AG04449 (cell line): Measurements from ENCODE around the gene ERGIC1.
"Not testable (repeated sequence)": the region's sequence is repeated elsewhere in the genome, so short reads cannot be mapped to it uniquely, and the experiment has no call there.

Source experiments
- CTCF ChIA-PET: fragments of 350-600 bp; formaldehyde crosslinking; extraction: SDS; loops from one replicate; lab custom pipeline; 2021; ENCODE audit warnings: antibody characterized with exemption; lab: Yijun Ruan, JAX
- POLR2A ChIA-PET: fragments of 400-600, 350-600 bp; formaldehyde crosslinking; extraction: SDS; loops from one replicate; lab custom pipeline; 2020; ENCODE audit warnings: antibody characterized with exemption, inconsistent platforms; lab: Yijun Ruan, JAX
- DNase-seq: peaks from one replicate; pipeline ENCODE4 v3.0.0-alpha.2; 2010; ENCODE audit warnings: low read depth, low spot score
- H3K4me3 ChIP-seq: 2 replicates; pipeline ENCODE4 v1.5.1; 2011; ENCODE audit warnings: low read depth, mild to moderate bottlenecking, control low read depth, low read length
- TF ChIP-seq, protein P1 (sequence below): IDR thresholded peaks from one replicate; pipeline ENCODE4 v1.5.1; 2011; ENCODE audit warnings: mild to moderate bottlenecking, moderate library complexity, low read length, control low read depth, inconsistent platforms; ENCODE audit not compliant: insufficient read depth; ENCODE audit errors: missing control alignments

ERGIC1 gene

GRCh38 chr5:172850454-172850797, 16.4 kb downstream of the ERGIC1 start:
- POLR2A ChIA-PET, result no interaction called here

DNA sequence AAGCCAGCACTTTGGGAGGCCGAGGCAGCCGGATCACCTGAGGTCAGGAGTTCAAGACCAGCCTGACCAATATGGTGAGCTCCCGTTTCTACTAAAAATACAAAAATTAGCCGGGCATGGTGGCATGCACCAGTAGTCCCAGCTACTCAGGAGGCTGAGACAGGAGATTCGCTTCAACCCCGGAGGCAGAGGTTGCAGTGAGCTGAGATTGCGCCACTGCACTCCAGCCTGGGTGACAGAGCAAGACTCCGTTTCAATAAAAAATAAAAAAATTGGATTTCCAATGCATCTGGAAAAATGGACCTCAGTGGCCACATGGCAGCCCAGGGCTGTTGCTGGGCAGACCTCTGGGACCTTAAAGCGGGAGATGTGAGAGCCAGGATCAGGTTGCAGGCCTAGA, 17.2 kb downstream of the ERGIC1 start:
- ChIA-PET CTCF (interaction anchor here (1.1 to 2.7 kb wide), 2 partner anchors 9 to 134 kb away, joined by 3 to 8 read pairs; no protein-coding TSS in a partner anchor), POLR2A (interaction anchor here (1.5 kb wide), 1 partner anchor 80 kb away, joined by 5 read pairs; the partner anchor contains the start of gene DUSP1)
- not testable (repeated sequence) for DNase-seq, H3K4me3 ChIP-seq

More at GRCh38 chr5:172850454-172850797, 16.4 kb downstream of the ERGIC1 start:
- TF ChIP-seq, protein P1, sequence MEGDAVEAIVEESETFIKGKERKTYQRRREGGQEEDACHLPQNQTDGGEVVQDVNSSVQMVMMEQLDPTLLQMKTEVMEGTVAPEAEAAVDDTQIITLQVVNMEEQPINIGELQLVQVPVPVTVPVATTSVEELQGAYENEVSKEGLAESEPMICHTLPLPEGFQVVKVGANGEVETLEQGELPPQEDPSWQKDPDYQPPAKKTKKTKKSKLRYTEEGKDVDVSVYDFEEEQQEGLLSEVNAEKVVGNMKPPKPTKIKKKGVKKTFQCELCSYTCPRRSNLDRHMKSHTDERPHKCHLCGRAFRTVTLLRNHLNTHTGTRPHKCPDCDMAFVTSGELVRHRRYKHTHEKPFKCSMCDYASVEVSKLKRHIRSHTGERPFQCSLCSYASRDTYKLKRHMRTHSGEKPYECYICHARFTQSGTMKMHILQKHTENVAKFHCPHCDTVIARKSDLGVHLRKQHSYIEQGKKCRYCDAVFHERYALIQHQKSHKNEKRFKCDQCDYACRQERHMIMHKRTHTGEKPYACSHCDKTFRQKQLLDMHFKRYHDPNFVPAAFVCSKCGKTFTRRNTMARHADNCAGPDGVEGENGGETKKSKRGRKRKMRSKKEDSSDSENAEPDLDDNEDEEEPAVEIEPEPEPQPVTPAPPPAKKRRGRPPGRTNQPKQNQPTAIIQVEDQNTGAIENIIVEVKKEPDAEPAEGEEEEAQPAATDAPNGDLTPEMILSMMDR, result no peak
- no peak for DNase-seq
- no peak overlapping the region for H3K4me3 ChIP-seq
- CTCF ChIA-PET, result interaction anchor here (1.1 to 2.7 kb wide), 3 partner anchors 10 to 135 kb away, joined by 3 to 8 read pairs (median 6); no protein-coding TSS in a partner anchor

DNA sequence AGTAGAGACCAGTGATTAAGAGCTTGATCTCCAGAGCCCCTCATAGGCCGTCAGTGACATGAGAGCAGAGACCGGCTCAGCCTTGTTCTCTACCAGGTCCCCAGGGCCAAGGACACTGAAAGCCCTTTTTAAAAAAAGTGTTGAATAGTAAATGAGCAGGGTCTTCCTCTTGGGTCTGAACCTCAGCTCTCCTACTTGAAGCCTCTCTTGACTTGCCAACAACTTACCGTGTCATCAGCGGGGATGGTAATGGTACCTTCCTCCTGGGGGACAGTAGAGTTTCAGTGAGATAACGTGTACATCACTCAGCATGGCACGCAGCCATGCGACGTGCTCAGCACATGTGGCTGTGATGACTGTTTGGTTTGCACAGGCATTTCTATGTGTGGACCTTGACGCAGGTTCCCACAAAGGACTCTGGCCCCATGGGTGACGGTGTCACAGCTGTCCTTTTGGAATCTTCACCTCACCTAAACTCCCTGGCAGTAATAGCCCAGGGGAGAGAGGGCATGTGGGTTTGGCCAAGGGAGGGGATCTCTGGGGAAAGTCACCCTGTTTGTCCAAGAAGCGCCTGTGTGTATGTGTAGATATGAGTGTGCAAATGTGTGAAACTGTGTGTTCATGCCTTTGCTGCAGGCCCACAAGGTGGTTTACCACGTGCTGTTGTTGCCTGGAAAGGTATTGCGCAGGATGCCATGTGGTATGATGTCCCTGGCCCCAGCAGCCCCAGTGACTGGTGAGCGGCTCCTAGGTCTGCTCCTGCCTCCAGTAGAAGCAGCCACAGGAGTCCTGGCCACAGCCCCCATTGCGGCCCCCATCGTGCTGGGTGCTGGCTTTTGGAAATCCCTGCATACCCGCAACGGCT, 18.7 kb downstream of the ERGIC1 start:
- TF ChIP-seq, protein P1, result no peak
- ChIA-PET CTCF (interaction anchor here (1.0 to 1.4 kb wide), 4 partner anchors 8 to 11 kb away, joined by 3 to 4 read pairs (median 3); no protein-coding TSS in a partner anchor), POLR2A (interaction anchor here (1.1 to 2.8 kb wide), 4 partner anchors 52 to 83 kb away, joined by 4 to 12 read pairs (median 6); partner anchors contain the start of gene DUSP1)
- no peak overlapping the region for H3K4me3 ChIP-seq
- no peak for DNase-seq

- no peak for DNase-seq
- TF ChIP-seq, protein P1, result no peak
- POLR2A ChIA-PET, result interaction anchor here (0.6 to 2.8 kb wide), 5 partner anchors 14 to 86 kb away, joined by 3 to 12 read pairs (median 4); partner anchors contain the start of gene DUSP1
Measured at GRCh38 chr5:172853355-172853975, 19.4 kb downstream of the ERGIC1 start.

GRCh38 chr5:172854451-172854871, 20.4 kb downstream of the ERGIC1 start:
- CTCF ChIA-PET, result no interaction called here
- POLR2A ChIA-PET, result interaction anchor here (2.8 kb wide), 1 partner anchor 83 kb away, joined by 12 read pairs; the partner anchor contains the start of gene DUSP1
- DNase-seq, result no peak
- H3K4me3 ChIP-seq, result no peak overlapping the region
- TF ChIP-seq, protein P1, result no peak

More at GRCh38 chr5:172853355-172853975, 19.4 kb downstream of the ERGIC1 start:
- CTCF ChIA-PET, result interaction anchor here (1.0 to 1.4 kb wide), 3 partner anchors 9 to 12 kb away, joined by 3 read pairs; no protein-coding TSS in a partner anchor
- H3K4me3 ChIP-seq, result no peak overlapping the region

GRCh38 chr5:172854971-172855370, 20.9 kb downstream of the ERGIC1 start:
- POLR2A ChIA-PET, result interaction anchor here (2.8 kb wide), 1 partner anchor 84 kb away, joined by 12 read pairs; the partner anchor contains the start of gene DUSP1
- TF ChIP-seq, protein P1, result no peak
- no peak overlapping the region for H3K4me3 ChIP-seq
- CTCF ChIA-PET, result no interaction called here
- DNase-seq, result no peak
